HG02870 (cell line): Measurements from ENCODE around the gene ZNF22.

Experiments
- ATAC-seq: cut with Tn5 transposase; IDR thresholded peaks from one replicate; pipeline ENCODE4 v1.9.1; 2021; ENCODE audit warnings: mild to moderate bottlenecking, moderate library complexity; ENCODE audit not compliant: unreplicated experiment

Gene ZNF22

GRCh38 chr10:44963772-44964633 is 36.7 kb upstream of the ZNF22 start:
- no peak for ATAC-seq

DNA sequence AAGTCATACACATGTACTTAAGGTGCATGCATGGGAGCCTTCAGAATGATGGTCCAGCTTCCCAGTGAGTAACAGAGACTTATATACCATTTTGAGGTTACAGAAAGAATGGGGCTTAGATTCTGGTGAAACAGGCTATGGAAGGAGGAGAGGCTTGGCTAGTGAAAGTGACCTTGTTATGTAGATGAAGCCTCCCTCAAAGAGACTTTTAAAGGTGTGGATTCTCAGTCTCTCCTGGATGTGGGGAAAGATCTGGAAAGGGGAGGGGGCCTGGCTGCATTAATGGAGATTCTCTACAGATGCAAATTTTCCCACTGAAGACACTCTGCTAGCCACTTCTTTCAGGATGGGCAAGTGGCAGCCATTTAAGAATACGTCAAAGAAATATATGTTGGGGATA is 35.6 kb upstream of the ZNF22 start:
- ATAC-seq: no peak

DNA sequence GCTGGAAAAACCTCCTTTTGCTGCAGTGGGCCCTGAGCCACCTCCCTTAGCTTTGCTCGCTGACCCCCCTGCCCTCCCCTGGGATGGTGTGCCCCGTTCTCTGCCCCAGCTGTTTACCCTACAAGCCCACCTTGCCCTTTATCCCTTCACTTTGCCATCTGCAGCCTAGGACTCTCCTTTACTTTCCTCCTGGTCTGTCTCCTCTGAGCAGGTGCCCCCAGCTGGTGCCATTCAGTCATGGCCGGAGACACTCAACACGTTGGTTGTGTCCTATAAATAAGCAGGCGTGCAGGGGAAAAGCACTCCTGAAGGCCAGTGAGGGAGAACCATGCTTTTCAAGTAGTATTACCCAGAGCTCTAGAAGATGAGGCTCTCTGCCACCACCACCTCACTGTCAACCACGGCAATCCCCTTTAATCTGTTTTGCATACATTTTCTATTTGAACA is 35.0 kb upstream of the ZNF22 start:
- ATAC-seq: peak; percentile 57

- ATAC-seq: peak; percentile 33
These were observed 34.5 kb upstream of the ZNF22 start for GRCh38 chr10:44966129-44966815.

GRCh38 chr10:44966816-44967509 is 33.8 kb upstream of the ZNF22 start:
- no peak for ATAC-seq

GRCh38 chr10:44967616-44968015 is 33.1 kb upstream of the ZNF22 start:
- no peak for ATAC-seq

DNA sequence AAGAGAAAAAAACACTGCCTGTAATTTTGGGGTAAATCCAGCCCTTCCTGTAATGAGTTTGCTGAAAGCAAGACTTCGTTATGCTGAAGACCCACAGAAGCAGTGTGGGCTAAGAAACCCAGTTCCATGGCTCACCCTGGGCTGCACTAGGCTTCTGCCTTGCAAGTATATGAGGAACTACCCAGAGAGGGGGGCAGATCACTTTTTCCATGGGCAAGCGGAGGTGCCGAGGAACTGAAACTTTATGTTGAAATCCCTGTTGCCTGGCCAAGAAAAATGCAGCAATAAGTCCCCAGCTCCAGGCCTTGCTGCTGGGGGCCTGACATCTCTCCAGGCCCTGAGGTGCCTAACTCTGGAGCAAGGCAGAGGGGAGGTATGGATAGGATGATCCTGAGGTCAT is 32.6 kb upstream of the ZNF22 start:
- ATAC-seq: no peak

DNA sequence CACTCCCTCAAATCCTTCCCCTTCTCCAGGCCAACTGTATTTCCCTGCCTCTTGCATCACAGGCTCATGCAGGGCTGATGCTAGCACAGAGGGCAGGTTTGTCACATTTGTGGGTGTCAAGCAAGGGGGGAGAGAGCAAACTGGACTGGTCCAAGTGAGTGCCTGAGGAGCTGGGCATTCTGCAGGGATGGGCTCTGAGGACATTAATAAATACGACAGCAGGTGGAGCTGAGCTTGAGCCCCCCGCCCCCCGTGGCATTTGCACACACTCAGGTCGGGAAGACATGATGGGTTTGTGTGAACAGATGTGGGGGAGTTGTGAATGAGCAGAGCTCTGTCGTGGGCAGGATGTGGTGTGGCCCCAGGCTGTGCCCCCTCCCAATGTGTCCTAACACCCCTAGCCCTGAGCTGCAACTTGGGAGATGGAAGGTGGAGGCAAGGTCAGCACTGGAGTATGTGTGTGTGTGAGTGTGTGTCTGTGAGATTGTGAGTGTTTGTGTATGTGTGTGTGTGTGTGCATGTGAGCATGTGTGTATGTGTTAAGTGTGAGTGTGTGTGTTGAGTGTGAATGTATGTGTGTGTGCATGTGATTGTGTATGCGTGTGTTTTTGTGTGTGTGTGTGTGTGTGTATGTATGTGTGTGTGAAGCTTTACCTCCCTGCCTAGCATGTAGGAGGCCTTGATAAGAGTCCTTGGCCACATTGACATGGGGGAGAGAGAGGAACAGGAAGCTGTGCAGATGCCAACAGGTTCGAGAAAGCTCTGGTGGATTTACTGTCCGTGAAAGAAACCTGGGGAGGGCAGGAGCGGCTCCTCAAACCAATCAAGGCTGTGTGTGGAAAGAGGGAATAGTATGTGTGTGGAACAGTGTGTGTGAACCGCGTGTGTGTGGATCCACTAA is 32.0 kb upstream of the ZNF22 start:
- no peak for ATAC-seq

GRCh38 chr10:44969854-44970253 is 30.9 kb upstream of the ZNF22 start:
- no peak for ATAC-seq

- ATAC-seq: no peak
These were observed 29.8 kb upstream of the ZNF22 start for GRCh38 chr10:44970812-44971395.

DNA sequence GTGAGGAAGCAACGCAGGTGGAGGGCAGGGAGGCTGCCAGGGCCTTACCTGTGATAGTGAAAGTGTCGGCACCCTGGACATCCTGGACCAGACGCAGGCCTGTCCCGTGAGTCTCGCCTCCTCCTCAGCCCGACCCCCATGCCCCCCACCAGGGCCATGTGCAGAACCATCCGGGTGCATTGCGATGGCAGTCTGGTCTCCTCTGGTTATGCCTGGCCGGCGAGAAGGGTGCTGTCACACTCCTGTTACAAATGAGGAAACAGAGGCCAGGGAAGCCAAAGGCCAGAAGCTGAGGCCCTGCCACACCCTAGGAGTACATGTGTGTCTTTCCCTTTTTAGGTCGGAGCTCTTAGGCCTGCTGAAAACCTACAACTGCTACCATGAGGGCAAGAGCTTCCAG is 29.3 kb upstream of the ZNF22 start:
- no peak for ATAC-seq

GRCh38 chr10:44971935-44972757 is 28.6 kb upstream of the ZNF22 start:
- ATAC-seq: no peak

DNA sequence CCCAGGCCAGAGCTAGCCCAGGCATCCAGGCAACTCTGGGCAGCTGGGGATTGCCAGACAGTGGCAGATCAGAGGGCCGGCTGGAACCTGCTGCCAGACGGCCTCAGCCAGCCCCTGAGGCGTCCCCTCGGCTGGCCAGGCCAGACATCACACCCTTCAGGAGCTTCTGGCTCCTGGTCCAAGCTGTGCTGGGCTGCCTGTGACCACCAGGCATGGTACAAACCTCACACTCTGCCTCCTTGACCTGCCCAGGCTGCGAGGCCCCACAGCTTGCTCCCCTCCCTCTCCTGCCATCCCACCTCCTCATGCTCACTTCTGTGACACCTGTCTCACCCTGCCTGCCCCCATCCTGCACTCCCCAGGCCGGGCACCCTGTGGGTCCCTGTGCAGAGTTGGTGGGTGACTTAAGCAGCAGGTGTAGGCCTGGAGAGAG is 27.8 kb upstream of the ZNF22 start:
- ATAC-seq: no peak

DNA sequence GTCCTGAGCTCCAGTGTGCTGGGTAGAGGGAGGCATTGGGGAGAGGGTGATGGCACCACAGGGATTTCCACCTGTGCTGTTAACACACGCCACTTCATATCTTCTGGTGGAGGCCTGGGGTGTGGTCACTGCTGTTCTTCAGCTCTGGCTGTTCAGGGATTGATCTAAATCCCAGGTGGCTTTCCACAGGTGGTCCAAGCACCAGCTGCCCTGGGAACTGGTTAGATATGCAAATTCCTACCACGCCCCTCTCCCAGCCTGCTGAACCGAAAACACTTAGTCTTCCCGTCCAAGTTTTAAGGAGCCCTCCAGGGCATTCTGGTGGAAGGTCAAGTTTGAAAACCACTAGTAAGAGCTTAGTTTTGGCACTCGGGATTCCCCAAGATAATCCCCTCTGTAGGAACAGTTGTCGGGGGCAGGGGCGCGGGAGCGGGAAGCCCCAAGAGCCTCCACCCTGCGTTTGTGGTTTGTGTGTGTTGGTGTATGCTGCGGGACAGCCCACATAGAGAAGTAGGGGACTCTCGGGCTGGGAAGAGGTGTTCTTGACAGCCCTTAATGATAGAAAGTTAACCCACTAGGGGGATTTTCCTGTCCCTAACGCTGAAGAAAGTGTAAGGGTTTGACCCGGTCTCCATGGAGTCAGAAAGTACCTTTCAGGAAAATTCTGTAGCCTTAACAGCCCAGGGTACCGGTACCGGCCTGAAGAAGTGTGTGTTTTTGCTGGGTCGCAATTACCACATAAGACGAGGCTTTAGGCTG is 27.2 kb upstream of the ZNF22 start:
- no peak for ATAC-seq

GRCh38 chr10:44974082-44974627 is 26.6 kb upstream of the ZNF22 start:
- ATAC-seq: peak; percentile 1

- ATAC-seq: peak; percentile 61
These were observed 25.9 kb upstream of the ZNF22 start for GRCh38 chr10:44974628-44975430.
